Pulmonary artery endothelial cell (primary cell): ENCODE results near the gene TFAM. TPM values are rescaled to one million over a fixed set of nuclear protein-coding genes. Genes with fewer than 3 reads are reported as not detected.

ENCODE experiments used
- DNase-seq: peaks from one replicate; pipeline ENCODE4 v3.0.0-alpha.2; 2011; ENCODE audit warnings: low read depth, low spot score
- total RNA-seq: library from RNA; depleted of rRNA; stranded (reverse); fragments of >200 nt; gene quantifications from 2 replicates; pipeline ENCODE4 v1.2.3, GENCODE V29; 2014

TFAM gene
- total RNA-seq: 58.6 and 61.0 TPM in 2 replicates

GRCh38 chr10:58384999-58385783 lies at the start of gene TFAM:
Gene TFAM (plus strand): TSS chr10:58385410. CDS start chr10:58385548, 138 bp downstream.
- peak; percentile 74 for DNase-seq

- DNase-seq: no peak
Measured at GRCh38 chr10:58336242-58336641, 49.0 kb upstream of the TFAM start.

- DNase-seq: no peak
Measured at GRCh38 chr10:58341422-58341821, 43.8 kb upstream of the TFAM start.

- no peak for DNase-seq
Measured at GRCh38 chr10:58341947-58342346, 43.3 kb upstream of the TFAM start.

GRCh38 chr10:58347967-58348366 lies 37.2 kb upstream of the TFAM start:
- DNase-seq: no peak

GRCh38 chr10:58348571-58349033 lies 36.6 kb upstream of the TFAM start:
- DNase-seq: no peak

GRCh38 chr10:58350023-58350422 lies 35.2 kb upstream of the TFAM start:
- no peak for DNase-seq

- DNase-seq: no peak
Measured at GRCh38 chr10:58350619-58351323, 34.4 kb upstream of the TFAM start.

GRCh38 chr10:58351616-58352578 lies 33.3 kb upstream of the TFAM start:
- no peak for DNase-seq

GRCh38 chr10:58352956-58353610 lies 32.1 kb upstream of the TFAM start:
- no peak for DNase-seq

GRCh38 chr10:58356756-58357155 lies 28.5 kb upstream of the TFAM start:
- no peak for DNase-seq

- no peak for DNase-seq
Measured at GRCh38 chr10:58358314-58358933, 26.8 kb upstream of the TFAM start.

GRCh38 chr10:58358947-58359346 lies 26.3 kb upstream of the TFAM start:
- DNase-seq: no peak

GRCh38 chr10:58359541-58359940 lies 25.7 kb upstream of the TFAM start:
- DNase-seq: no peak

GRCh38 chr10:58360412-58361004 lies 24.7 kb upstream of the TFAM start:
- no peak for DNase-seq

GRCh38 chr10:58361353-58361752 lies 23.9 kb upstream of the TFAM start:
- no peak for DNase-seq

GRCh38 chr10:58362027-58362789 lies 23.0 kb upstream of the TFAM start:
- DNase-seq: no peak

- DNase-seq: no peak
Measured at GRCh38 chr10:58367069-58367468, 18.1 kb upstream of the TFAM start.

- no peak for DNase-seq
Measured at GRCh38 chr10:58371473-58371872, 13.7 kb upstream of the TFAM start.
